Thoracic aorta (tissue), 2 donors: ENCODE measurements around the gene STAT5B. TPM values are rescaled to one million over a fixed set of nuclear protein-coding genes. Genes with fewer than 3 reads are reported as not detected.
"Not testable (repeated sequence)": the region's sequence is repeated elsewhere in the genome, so short reads cannot be mapped to it uniquely, and the experiment has no call there.

Source experiments
- ATAC-seq: fragments of 150-250 bp; one replicate; pipeline ENCODE4 v1.8.0; 2017; ENCODE audit warnings: low read depth; ENCODE audit not compliant: insufficient number of reproducible peaks, low FRiP score
- DNase-seq: peaks from one replicate; pipeline ENCODE4 v3.0.0-alpha.2; 2020; ENCODE audit warnings: low spot score
- H3K27ac ChIP-seq, 2 donors: fragments of 200-600 bp; sonication (generic); 1 replicate in 1 of 2; 2 replicates in 1 of 2; pipeline ENCODE4 v1.5.1; 2016; ENCODE audit warnings: mild to moderate bottlenecking in 2 of 2, moderate library complexity in 2 of 2
- H3K27me3 ChIP-seq: fragments of 200-600 bp; sonication (generic); replicated peaks from 2 replicates; pipeline ENCODE4 v1.6.0; 2016; ENCODE audit warnings: mild to moderate bottlenecking; ENCODE audit not compliant: insufficient read depth
- H3K36me3 ChIP-seq: fragments of 200-600 bp; sonication (generic); one replicate; pipeline ENCODE4 v1.5.1; 2016
- H3K4me1 ChIP-seq, 2 donors: fragments of 200-600 bp; sonication (generic); 1 replicate in 1 of 2; 2 replicates in 1 of 2; pipeline versions ENCODE4 v1.5.1 to v1.6.0; 2016; ENCODE audit warnings: low read depth in 2 of 2, mild to moderate bottlenecking in 1 of 2; ENCODE audit not compliant: control insufficient read depth in 1 of 2
- H3K4me3 ChIP-seq: fragments of 200-600 bp; sonication (generic); 2 replicates; pipeline ENCODE4 v1.5.1; 2016; ENCODE audit warnings: mild to moderate bottlenecking
- H3K9me3 ChIP-seq: fragments of 200-600 bp; sonication (generic); 2 replicates; pipeline ENCODE4 v1.5.1; 2016
- total RNA-seq, 2 donors: library from RNA; depleted of rRNA; stranded (reverse); fragments of >200 nt; gene quantifications; one replicate each; pipeline versions ENCODE4 v1.1.0 to v1.2.3, GENCODE V29; 2016
- TF ChIP-seq, protein P1 (sequence below): fragments of 200-600 bp; sonication (generic); IDR thresholded peaks from one replicate; pipeline ENCODE4 v1.5.1; 2019; ENCODE audit warnings: antibody characterized with exemption

Gene STAT5B
- total RNA-seq, 2 donors from 2014 or later = 95.2 to 117 TPM

DNA sequence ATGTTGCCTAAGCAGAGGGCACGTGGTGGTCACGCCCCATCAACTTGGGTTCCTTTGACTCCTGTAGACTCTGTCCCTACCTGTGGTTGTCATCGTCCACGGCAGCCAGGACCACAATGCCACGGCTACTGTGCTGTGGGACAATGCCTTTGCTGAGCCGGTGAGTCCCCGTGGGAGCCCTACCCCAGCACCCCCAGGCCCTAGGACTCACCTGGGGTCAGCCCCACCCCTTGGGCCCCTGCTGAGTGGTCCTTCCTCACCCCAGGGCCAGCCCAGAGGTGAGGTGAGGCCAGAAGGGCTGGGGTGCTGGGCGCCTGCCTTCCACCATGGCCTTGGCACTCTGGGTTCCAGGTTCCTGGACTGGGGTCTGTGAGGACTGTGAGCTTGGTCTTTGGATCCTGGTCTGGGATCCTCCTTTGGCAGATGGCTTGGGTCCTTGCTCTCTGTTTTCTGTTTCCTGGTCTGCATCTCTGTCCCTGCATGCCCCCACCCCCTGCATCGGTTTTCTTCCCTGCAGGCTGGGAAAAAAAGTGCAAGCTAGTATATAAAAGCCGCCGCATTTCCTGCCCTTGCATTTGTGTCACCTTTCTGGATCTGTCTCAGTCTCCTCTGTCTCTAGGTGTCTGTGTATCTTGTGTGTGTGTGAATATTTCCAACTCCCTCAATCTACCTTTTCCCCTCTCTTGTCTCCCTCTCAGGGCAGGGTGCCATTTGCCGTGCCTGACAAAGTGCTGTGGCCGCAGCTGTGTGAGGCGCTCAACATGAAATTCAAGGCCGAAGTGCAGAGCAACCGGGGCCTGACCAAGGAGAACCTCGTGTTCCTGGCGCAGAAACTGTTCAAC, 29.6 kb upstream of the STAT5B start:
- peaks cover 0 to 5% of the 10 kb centered on the region in 2 donors for H3K4me1 ChIP-seq
- no peak for ATAC-seq
- no peak overlapping the region for H3K27ac ChIP-seq
- TF ChIP-seq, protein P1, sequence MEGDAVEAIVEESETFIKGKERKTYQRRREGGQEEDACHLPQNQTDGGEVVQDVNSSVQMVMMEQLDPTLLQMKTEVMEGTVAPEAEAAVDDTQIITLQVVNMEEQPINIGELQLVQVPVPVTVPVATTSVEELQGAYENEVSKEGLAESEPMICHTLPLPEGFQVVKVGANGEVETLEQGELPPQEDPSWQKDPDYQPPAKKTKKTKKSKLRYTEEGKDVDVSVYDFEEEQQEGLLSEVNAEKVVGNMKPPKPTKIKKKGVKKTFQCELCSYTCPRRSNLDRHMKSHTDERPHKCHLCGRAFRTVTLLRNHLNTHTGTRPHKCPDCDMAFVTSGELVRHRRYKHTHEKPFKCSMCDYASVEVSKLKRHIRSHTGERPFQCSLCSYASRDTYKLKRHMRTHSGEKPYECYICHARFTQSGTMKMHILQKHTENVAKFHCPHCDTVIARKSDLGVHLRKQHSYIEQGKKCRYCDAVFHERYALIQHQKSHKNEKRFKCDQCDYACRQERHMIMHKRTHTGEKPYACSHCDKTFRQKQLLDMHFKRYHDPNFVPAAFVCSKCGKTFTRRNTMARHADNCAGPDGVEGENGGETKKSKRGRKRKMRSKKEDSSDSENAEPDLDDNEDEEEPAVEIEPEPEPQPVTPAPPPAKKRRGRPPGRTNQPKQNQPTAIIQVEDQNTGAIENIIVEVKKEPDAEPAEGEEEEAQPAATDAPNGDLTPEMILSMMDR = no peak
- no peaks in the 10 kb centered on the region for H3K9me3 ChIP-seq
- peaks cover 65% of the 10 kb centered on the region for H3K36me3 ChIP-seq
- H3K27me3 ChIP-seq = no peaks in the 10 kb centered on the region
- no peak overlapping the region for H3K4me3 ChIP-seq
- no peak for DNase-seq

DNA sequence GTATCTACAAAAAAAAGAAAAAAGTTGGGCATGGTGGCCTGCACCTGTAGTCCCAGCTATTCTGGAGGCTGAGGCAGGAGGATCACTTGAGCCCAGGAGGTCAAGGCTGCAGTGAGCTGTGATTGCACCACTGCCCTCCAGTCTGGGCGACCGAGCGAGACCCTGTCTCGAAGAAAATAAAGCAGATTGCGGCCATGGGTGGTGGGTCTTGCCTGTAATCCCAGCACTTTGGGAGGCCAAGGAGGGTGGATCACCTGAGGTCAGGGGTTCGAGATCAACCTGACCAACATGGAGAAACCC, 28.8 kb upstream of the STAT5B start:
- not testable (repeated sequence) for H3K9me3 ChIP-seq, ATAC-seq, H3K27me3 ChIP-seq, H3K4me3 ChIP-seq, H3K27ac ChIP-seq, DNase-seq, H3K4me1 ChIP-seq
- H3K36me3 ChIP-seq = peaks cover 66% of the 10 kb centered on the region

DNA sequence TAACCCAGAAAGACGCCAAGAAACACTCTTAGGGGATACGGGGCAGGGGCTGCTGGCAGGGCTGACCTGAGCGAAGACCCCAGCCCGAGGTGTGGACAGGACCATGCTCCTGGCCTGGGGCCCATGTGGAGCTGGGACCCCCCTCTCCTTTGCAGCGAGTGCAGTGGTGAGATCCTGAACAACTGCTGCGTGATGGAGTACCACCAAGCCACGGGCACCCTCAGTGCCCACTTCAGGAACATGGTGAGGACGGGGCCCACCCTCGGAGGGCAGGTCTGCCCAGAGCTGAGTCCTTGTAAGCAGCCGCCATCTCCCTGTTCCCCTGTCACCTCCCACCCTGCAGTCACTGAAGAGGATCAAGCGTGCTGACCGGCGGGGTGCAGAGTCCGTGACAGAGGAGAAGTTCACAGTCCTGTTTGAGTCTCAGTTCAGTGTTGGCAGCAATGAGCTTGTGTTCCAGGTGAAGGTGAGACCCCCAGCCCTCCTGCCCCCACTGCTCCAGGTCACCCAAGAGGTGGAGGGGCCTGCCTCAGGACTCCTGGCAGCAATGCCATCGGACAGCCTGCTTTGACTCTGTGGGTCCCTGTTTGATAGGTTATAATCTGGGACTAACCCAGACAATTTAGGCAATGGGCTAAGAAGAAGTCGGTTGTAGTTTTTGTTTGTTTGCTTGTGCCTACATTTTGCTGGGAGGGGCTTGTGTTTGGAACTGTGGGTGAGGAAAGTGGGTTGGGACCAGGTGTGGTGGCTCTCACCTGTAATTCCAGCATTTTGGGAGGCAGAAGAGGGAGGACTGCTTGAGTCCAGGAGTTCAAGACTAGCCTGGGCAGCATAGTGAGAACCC, 28.2 kb upstream of the STAT5B start:
- Histone ChIP-seq H3K27me3 (no peaks in the 10 kb centered on the region), H3K9me3 (no peaks in the 10 kb centered on the region), H3K4me1 (peaks cover 0 to 5% of the 10 kb centered on the region in 2 donors), H3K36me3 (peaks cover 66% of the 10 kb centered on the region), H3K4me3 (no peak overlapping the region), H3K27ac (no peak overlapping the region)
- ATAC-seq = no peak
- no peak for DNase-seq
- TF ChIP-seq, protein P1 = no peak

DNA sequence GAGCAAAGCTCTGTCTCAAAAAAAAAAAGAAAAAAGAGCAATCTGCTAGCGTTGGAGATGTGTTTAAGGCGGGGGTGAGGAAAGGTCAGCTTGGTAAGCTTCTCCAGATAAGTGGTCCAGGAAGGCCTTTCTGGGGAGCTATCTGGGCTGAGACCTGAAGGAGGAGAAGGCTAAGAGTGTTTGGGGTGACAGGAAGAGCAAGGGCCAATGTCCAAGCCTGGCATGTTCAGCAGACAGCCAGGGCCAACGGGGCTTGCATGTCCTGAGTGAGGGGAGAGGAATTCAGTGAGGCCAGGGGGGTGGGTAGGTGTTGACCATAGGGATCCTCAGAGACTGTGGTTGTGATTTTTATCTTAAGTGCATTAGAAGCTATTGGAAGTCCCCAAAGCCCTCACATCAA, 27.5 kb upstream of the STAT5B start:
- Histone ChIP-seq H3K27ac (no peak overlapping the region), H3K36me3 (peaks cover 65% of the 10 kb centered on the region), H3K27me3 (no peaks in the 10 kb centered on the region), H3K9me3 (no peaks in the 10 kb centered on the region), H3K4me3 (no peak overlapping the region), H3K4me1 (no peaks in the 10 kb centered on the region)
- TF ChIP-seq, protein P1 = no peak
- no peak for DNase-seq
- no peak for ATAC-seq

DNA sequence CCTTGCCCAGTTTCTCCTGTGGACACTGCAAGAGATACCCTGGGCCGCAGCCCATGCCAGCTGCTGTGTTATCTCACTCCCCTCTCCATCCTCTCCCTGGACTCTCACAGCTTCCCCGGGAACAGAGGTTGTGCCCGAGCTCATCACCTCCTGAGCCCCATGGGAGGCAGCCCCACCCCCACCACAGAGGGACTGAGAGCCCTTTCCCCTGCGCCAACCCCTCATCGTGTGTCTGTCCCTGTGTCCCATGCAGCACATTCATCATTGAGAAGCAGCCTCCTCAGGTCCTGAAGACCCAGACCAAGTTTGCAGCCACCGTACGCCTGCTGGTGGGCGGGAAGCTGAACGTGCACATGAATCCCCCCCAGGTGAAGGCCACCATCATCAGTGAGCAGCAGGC, 24.8 kb upstream of the STAT5B start:
- Histone ChIP-seq H3K27ac (no peak overlapping the region), H3K27me3 (no peaks in the 10 kb centered on the region), H3K36me3 (peaks cover 45% of the 10 kb centered on the region), H3K4me3 (no peak overlapping the region), H3K4me1 (no peaks in the 10 kb centered on the region), H3K9me3 (no peaks in the 10 kb centered on the region)
- ATAC-seq (no peak), DNase-seq (no peak)
- TF ChIP-seq, protein P1 = no peak

DNA sequence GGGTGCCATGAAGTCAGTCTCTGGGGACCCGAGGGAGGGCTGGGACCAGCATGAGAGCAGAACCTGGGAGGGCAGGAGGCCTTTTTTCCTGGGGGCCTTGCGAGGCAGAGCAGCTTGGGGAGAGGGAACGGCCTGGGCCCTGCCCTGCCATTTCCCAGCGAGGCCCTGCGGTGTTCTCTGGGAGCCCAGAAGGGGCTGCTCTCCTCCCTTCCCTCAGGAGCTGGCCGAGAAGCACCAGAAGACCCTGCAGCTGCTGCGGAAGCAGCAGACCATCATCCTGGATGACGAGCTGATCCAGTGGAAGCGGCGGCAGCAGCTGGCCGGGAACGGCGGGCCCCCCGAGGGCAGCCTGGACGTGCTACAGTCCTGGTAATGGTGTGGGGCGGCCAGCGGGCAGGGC, 23.7 kb upstream of the STAT5B start:
- not testable (repeated sequence) for DNase-seq, H3K27ac ChIP-seq, ATAC-seq, H3K4me3 ChIP-seq, H3K27me3 ChIP-seq, H3K4me1 ChIP-seq, H3K9me3 ChIP-seq
- H3K36me3 ChIP-seq = peaks cover 43% of the 10 kb centered on the region

DNA sequence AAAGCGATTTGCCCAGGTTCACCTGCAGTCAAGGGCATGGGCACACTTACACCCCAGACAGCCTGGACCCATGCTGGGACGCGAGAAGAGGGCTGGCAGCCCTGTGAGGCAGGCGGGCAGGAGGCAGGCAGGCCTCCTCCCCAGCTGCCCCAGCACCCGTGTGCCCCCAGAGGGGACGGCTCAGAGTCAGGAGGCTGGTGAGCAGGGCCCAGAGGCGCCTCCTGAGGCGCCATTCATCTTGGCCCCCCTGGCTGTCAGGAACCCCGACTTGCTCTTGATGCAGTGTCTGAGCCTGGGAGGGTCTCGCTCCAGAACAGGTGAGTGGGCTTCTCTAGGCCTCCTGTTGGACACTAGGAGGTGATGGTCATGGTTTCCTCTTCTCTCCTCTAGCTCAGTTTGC, 23.2 kb upstream of the STAT5B start:
- peaks cover 41% of the 10 kb centered on the region for H3K36me3 ChIP-seq
- H3K27me3 ChIP-seq, DNase-seq, H3K4me3 ChIP-seq, H3K4me1 ChIP-seq, ATAC-seq, H3K9me3 ChIP-seq, H3K27ac ChIP-seq: not testable (repeated sequence)

DNA sequence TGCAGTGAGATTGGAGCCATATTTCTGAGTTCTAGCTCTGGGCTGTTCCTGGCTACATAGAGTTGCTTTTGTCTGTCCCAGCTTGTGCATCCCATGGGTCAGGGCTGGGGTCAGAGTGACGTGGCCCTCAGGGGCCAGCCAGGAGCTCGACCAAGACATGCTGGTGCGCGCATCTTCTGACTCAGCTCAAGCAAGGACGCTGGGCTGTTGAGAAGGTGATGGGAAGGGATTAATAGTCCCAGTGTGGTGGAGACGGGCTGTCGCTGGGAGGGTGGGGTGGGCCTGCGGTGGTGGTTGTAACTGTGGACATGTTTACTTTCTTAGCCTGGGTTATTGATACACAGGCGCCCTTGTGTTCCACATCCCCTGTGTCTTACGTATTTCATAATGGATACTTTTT, 21.6 kb upstream of the STAT5B start:
- not testable (repeated sequence) for ATAC-seq, DNase-seq, H3K27ac ChIP-seq, H3K4me1 ChIP-seq, H3K4me3 ChIP-seq, H3K27me3 ChIP-seq, H3K9me3 ChIP-seq
- H3K36me3 ChIP-seq = peaks cover 36% of the 10 kb centered on the region
